Subcutaneous preadipocyte (primary cell): ENCODE results near the gene PDF. TPM values are rescaled to one million over a fixed set of nuclear protein-coding genes. Genes with fewer than 3 reads are reported as not detected.

Experiments
- total RNA-seq: library from RNA; depleted of rRNA; stranded (reverse); fragments of >200 nt; gene quantifications from 2 replicates; pipeline ENCODE4 v1.2.3, GENCODE V29; 2012

The PDF gene
- 11.8 and 15.2 TPM in 2 replicates for total RNA-seq

DNA sequence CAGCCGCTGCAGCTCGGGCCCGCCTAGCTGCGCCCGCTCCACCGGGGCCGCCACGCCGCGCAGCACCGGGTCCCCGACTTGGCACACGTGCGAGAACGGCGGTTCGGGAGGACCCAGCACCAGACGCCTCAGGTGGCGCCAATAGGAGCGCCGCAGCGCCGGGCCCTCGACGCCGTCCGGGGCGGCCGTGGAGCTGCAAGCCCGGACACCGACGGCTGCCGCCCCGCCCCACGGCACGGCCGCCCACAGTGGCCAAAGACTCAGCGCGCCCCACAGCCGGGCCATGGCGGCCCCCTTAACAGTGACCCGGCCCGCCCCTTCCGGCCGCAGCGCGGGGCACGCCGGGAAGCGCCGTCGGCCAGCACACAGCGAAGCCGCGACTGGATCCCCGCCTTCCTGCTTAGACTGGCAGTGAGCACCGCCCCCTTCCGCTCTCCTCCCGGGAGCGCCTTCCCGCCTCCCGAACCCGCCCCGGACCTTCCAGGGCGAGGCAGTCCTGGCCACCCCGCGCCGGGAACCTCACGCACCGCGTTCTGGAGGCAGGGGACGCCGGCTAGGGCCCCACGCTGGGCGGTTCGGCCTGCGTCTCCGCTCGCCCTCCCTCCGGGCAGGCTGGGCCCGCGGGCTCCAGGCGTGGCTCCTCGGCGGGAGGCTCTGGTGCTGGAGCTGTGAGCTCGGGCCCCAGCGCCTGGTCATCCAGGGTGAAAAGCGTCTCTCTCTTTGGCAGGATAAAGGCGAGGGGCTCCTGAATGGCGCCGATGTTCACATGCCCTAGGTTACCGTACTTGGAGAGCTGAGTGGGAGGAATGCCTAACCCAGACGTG is at the start of gene PDF:
TSS of gene PDF (minus strand) at position 303 of the 824 bp plus-strand sequence. CDS start at position 285, 18 bp downstream.

DNA sequence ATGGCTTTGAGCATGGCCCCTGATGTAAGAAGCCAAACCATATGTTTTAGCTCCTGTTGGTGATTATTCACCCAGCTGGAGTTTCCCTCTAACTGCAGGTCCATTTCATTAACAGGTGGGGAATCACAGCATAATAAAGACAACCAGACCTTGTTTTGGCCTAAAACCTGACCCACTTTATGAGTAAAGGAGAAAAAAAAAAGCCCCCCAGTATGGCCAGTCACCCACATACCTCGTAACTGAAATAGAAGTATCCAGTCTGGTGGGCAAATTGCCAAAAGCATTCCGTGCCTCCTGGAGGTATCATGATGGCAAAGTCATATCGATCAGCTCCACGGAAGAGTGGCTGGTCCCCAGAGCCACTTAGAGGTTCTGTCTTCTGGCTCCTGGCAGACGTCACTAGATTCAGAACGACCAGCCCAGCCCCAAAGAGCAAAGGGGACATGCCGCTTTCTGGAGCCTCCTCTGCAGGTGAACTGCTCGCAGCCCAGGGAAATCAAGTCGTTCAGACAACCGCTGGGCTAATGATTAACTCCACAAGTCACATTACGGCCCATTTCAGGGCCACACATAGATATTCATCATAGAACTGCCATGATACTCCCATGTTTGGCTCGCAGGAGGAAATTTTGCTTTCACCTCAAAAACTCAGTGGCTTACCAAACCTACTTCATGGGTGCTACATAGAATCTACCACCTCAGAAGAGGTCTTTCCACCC is 21.1 kb upstream of the PDF start, which contains the start of gene TMED6:
TSS of gene TMED6 (minus strand) at position 478 of the 719 bp plus-strand sequence. CDS start at position 445, 33 bp downstream.

DNA sequence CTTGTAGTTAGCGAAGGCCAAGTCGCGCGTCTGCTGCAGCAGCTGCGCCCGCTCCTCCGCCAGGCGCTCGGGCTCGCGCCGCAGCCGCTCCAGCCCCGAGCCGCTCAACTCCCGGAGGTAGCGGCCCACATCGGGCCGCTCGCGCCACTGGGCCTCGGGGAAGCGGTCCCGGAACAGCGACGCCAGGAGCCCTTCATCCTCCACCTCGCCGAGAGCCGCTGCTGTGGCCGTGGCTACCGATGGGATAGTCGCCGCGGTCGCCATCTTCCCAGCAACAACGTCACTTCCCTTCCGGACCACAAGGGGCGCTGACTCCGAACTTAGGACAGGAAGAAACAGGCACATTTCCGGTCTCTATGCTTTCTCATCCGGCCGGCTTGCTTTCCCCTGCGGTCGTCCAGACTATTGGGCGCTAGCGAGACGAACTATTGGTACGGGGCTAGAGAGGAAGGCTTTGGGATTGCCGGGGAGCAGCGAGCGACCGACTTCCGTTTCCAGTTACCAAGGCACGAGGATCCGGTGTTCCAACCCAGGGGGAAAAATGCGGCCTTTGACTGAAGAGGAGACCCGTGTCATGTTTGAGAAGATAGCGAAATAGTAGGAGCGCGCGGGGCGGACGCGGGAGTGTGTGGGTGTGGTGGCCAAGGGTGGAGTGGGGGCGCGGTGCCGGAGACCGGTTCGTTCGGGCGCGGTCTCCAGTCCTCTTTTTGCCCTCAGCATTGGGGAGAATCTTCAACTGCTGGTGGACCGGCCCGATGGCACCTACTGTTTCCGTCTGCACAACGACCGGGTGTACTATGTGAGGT is 9.1 kb upstream of the PDF start, which contains the start of the genes COG8 and NIP7:
TSS of gene COG8 (minus strand) at position 276 of the 806 bp plus-strand sequence. CDS start at position 264, 12 bp downstream.
TSS of gene NIP7 (plus strand) at position 484 of the 806 bp plus-strand sequence. CDS start at position 542, 58 bp downstream.

GRCh38 chr16:69310653-69311532 is 19.5 kb downstream of the PDF start, which contains the start of gene VPS4A:
Gene VPS4A, plus strand, starts transcription at chr16:69311350. Its CDS starts 162 bp downstream, at chr16:69311512.

Other genes starting within 250 kb of the PDF start
- under 0.01 and 0.20 TPM in 2 replicates for gene HAS3, start 224.9 kb downstream of the PDF start, total RNA-seq
- gene CHTF8, start 198.0 kb downstream of the PDF start, total RNA-seq, result 59.2 and 82.5 TPM in 2 replicates
- gene UTP4, start 197.9 kb downstream of the PDF start, total RNA-seq, result 16.2 and 21.9 TPM in 2 replicates
- 27.9 and 47.3 TPM in 2 replicates for gene SNTB2, start 143.4 kb downstream of the PDF start, total RNA-seq
- gene VPS4A, start 19.2 kb downstream of the PDF start, total RNA-seq, result 34.5 and 43.0 TPM in 2 replicates
- gene COG8, start 9.0 kb upstream of the PDF start, total RNA-seq, result 36.0 and 45.2 TPM in 2 replicates
- gene NIP7, start 9.2 kb upstream of the PDF start, total RNA-seq, result 33.8 and 42.6 TPM in 2 replicates
- 0.37 TPM in 1 of 2 replicates, not detected in the other for gene TMED6, start 21.2 kb upstream of the PDF start, total RNA-seq
- 10.7 and 16.2 TPM in 2 replicates for gene TERF2, start 55.4 kb upstream of the PDF start, total RNA-seq
- gene CYB5B, start 94.0 kb upstream of the PDF start, total RNA-seq, result 83.0 and 125 TPM in 2 replicates
- 20.2 and 27.6 TPM in 2 replicates for gene NFAT5, start 235.4 kb upstream of the PDF start, total RNA-seq